K562 treated with DMSO at 1 percent for 48 hours (cell line): ENCODE data around the gene UBR7. TPM values are rescaled to one million over a fixed set of nuclear protein-coding genes. Genes with fewer than 3 reads are reported as not detected.

Source experiments
- total RNA-seq: library from RNA; unstranded; fragments of 300-600 nt; gene quantifications from 2 replicates; pipeline ENCODE4 v1.2.3, GENCODE V29; 2022; ENCODE audit warnings: low replicate concordance; ENCODE audit errors: extremely low read depth

The UBR7 gene
- total RNA-seq, result not detected in 2 replicates

GRCh38 chr14:93206793-93207467 lies at the start of gene UBR7, which contains the start of gene GON7:
Gene UBR7, plus strand, starts transcription at chr14:93207256. Its CDS starts 36 bp downstream, at chr14:93207292.
Gene GON7, minus strand, starts transcription at chr14:93207065. Its CDS starts 28 bp downstream, at chr14:93207037.

GRCh38 chr14:93184391-93185348 lies 22.4 kb upstream of the UBR7 start, which contains the start of the genes LYSET and MOAP1:
Gene LYSET, plus strand, starts transcription at chr14:93185317. Its CDS starts 89 bp downstream, at chr14:93185406.
Gene MOAP1, minus strand, starts transcription at chr14:93184897. Its CDS starts 655 bp downstream, at chr14:93184242.

Other genes starting within 250 kb of the UBR7 start
- gene ITPK1, start 91.3 kb upstream of the UBR7 start, total RNA-seq, result not detected in 2 replicates
- not detected in 2 replicates for gene MOAP1, start 22.4 kb upstream of the UBR7 start, total RNA-seq
- not detected in 2 replicates for gene LYSET, start 21.9 kb upstream of the UBR7 start, total RNA-seq
- gene GON7, start 191 bp upstream of the UBR7 start, total RNA-seq, result not detected in 2 replicates
- gene BTBD7, start 125.8 kb downstream of the UBR7 start, total RNA-seq, result not detected in 2 replicates
- not detected in 2 replicates for gene COX8C, start 139.9 kb downstream of the UBR7 start, total RNA-seq
- gene UNC79, start 223.7 kb downstream of the UBR7 start, total RNA-seq, result not detected in 2 replicates